HCT116 (cell line): ENCODE data around the gene IQGAP3. TPM values are rescaled to one million over a fixed set of nuclear protein-coding genes. Genes with fewer than 3 reads are reported as not detected.

Experiments
- ATAC-seq: fragments of 200-7000 bp; cut with Tn5 transposase; 2 replicates; pipeline ENCODE4 v1.9.1; 2020; ENCODE audit warnings: mild to moderate bottlenecking, moderate library complexity
- BruUV-seq: library from RNA; stranded (reverse); fragments of 400-500 nt; replicated peaks from 2 replicates; lab custom pipeline; 2021; lab: Mats Ljungman, UMichigan
- CTCF ChIA-PET: fragments of 300-600 bp; sonication (Branson Sonifier 250); formaldehyde crosslinking; loops from one replicate; lab custom pipeline; 2021; ENCODE audit warnings: antibody characterized with exemption; lab: Charles Lee
- POLR2A ChIA-PET: fragments of 300-600, 350-600 bp; sonication (Branson Sonifier 250); formaldehyde crosslinking; loops from one replicate; lab custom pipeline; 2021; ENCODE audit warnings: antibody characterized with exemption; lab: Charles Lee
- RAD21 ChIA-PET, 2 experiments: fragments of 300-600 bp; sonication (Branson Sonifier 250); formaldehyde crosslinking; loops; one replicate each; lab custom pipeline; 2023; ENCODE audit warnings: low total read pairs in 2 of 2; ENCODE audit not compliant: uncharacterized antibody in 2 of 2, unreplicated experiment in 2 of 2, low non-redundant PET in 1 of 2; lab: Charles Lee
- DNase-seq: peaks from one replicate; pipeline ENCODE4 v3.0.0-alpha.2; 2010; ENCODE audit warnings: low read depth, low spot score
- H2AFZ ChIP-seq: fragments of 200-600 bp; shearing (Covaris generic), sonication (generic); 2 replicates; pipeline ENCODE4 v1.6.1; 2017; ENCODE audit warnings: low read depth, mixed run types, mixed read lengths, antibody characterized with exemption, low read length; ENCODE audit not compliant: poor library complexity, severe bottlenecking
- H3K27ac ChIP-seq: 2 replicates; pipeline ENCODE4 v1.5.1; 2012; ENCODE audit warnings: low read depth, low read length
- H3K27me3 ChIP-seq: fragments of 200-600 bp; sonication (generic); 2 replicates; pipeline ENCODE4 v1.6.1; 2016; ENCODE audit warnings: mixed run types, low read length, mixed read lengths; ENCODE audit not compliant: insufficient read depth
- H3K36me3 ChIP-seq, 2 experiments: fragments of 200-500 bp in 1 of 2; fragments of 200-600 bp in 1 of 2; sonication (Bioruptor generic) in 1 of 2; sonication (generic) in 1 of 2; 2 replicates each; pipeline versions ENCODE4 v1.5.1 to v1.6.1; 2014 to 2016; ENCODE audit warnings: low read length in 2 of 2, inconsistent platforms in 1 of 2, mixed read lengths in 1 of 2, mixed run types in 1 of 2; ENCODE audit not compliant: insufficient read depth in 2 of 2, control insufficient read depth in 1 of 2
- H3K4me1 ChIP-seq, 2 experiments: fragments of 200-600 bp in 1 of 2; sonication (generic) in 1 of 2; 2 replicates each; pipeline versions ENCODE4 v1.5.1 to v1.6.1; 2012 to 2017; ENCODE audit warnings: low read length in 2 of 2, inconsistent platforms in 1 of 2, mild to moderate bottlenecking in 1 of 2, mixed read lengths in 1 of 2, mixed run types in 1 of 2, moderate library complexity in 1 of 2; ENCODE audit not compliant: insufficient read depth in 2 of 2, control insufficient read depth in 1 of 2
- H3K4me2 ChIP-seq: fragments of 200-600 bp; sonication (generic); 2 replicates; pipeline ENCODE4 v1.6.1; 2017; ENCODE audit warnings: mixed run types, low read length, mixed read lengths
- H3K4me3 ChIP-seq, 2 experiments: fragments of 200-600 bp in 1 of 2; sonication (generic) in 1 of 2; replicated peaks in 1 of 2; 2 replicates each; pipeline ENCODE4 v1.5.1; 2011 to 2016; ENCODE audit warnings: low read length in 2 of 2, control low read depth in 1 of 2, low read depth in 1 of 2, mild to moderate bottlenecking in 1 of 2, mixed read lengths in 1 of 2, mixed run types in 1 of 2
- H3K79me2 ChIP-seq: fragments of 200-600 bp; sonication (generic); 2 replicates; pipeline ENCODE4 v1.6.1; 2017; ENCODE audit warnings: mild to moderate bottlenecking, mixed run types, low read length, moderate library complexity, mixed read lengths; ENCODE audit not compliant: insufficient read depth
- H3K9ac ChIP-seq: fragments of 200-600 bp; sonication (generic); 2 replicates; pipeline ENCODE4 v1.6.1; 2016; ENCODE audit warnings: low read length, mixed read lengths
- H3K9me2 ChIP-seq: fragments of 200-600 bp; sonication (generic), shearing (Covaris generic); 2 replicates; pipeline ENCODE4 v1.6.1; 2017; ENCODE audit warnings: mixed run types, mild to moderate bottlenecking, moderate library complexity; ENCODE audit not compliant: insufficient read depth
- H3K9me3 ChIP-seq, 2 experiments: fragments of 200-500 bp in 1 of 2; fragments of 200-600 bp in 1 of 2; sonication (Bioruptor generic) in 1 of 2; sonication (generic) in 1 of 2; 2 replicates each; pipeline ENCODE4 v1.6.1; 2014 to 2017; ENCODE audit warnings: low read length in 2 of 2, mixed read lengths in 2 of 2, inconsistent platforms in 1 of 2, low read depth in 1 of 2, mild to moderate bottlenecking in 1 of 2, mixed run types in 1 of 2, moderate library complexity in 1 of 2; ENCODE audit not compliant: control insufficient read depth in 1 of 2, insufficient read depth in 1 of 2
- H4K20me1 ChIP-seq: fragments of 200-600 bp; sonication (generic), shearing (Covaris generic); 2 replicates; pipeline ENCODE4 v1.6.1; 2017; ENCODE audit warnings: mixed run types, mild to moderate bottlenecking, moderate library complexity; ENCODE audit not compliant: insufficient read depth
- ATF3 ChIP-seq: IDR thresholded peaks from 2 replicates; pipeline ENCODE4 v1.6.1; 2012
- CBX3 ChIP-seq: IDR thresholded peaks from 2 replicates; pipeline ENCODE4 v1.6.1; 2012; ENCODE audit warnings: low read depth
- CEBPB ChIP-seq: IDR thresholded peaks from 2 replicates; pipeline ENCODE4 v1.6.1; 2012; ENCODE audit warnings: low read depth
- CTCF ChIP-seq, 3 experiments: fragments of 200-600 bp in 1 of 3; sonication (generic) in 1 of 3; IDR thresholded peaks in 2 of 3; conservative IDR thresholded peaks in 1 of 3; 2 replicates each; pipeline ENCODE4 v1.5.1; 2012 to 2017; ENCODE audit warnings: low read depth in 2 of 3, low read length in 2 of 3, antibody characterized with exemption in 1 of 3, borderline replicate concordance in 1 of 3, control low read depth in 1 of 3, mild to moderate bottlenecking in 1 of 3, mixed read lengths in 1 of 3, mixed run types in 1 of 3, moderate library complexity in 1 of 3; ENCODE audit not compliant: insufficient read depth in 1 of 3
- ELF1 ChIP-seq: IDR thresholded peaks from 2 replicates; pipeline ENCODE4 v1.6.1; 2012; ENCODE audit warnings: low read depth, borderline replicate concordance
- EZH2 ChIP-seq: fragments of 200-600 bp; sonication (generic); IDR thresholded peaks from 2 replicates; pipeline ENCODE4 v1.6.1; 2017; ENCODE audit warnings: antibody characterized with exemption, mixed run types
- FOSL1 ChIP-seq: IDR thresholded peaks from 2 replicates; pipeline ENCODE4 v1.6.1; 2012; ENCODE audit warnings: low read depth
- JUND ChIP-seq: IDR thresholded peaks from 2 replicates; pipeline ENCODE4 v1.6.1; 2012
- MAX ChIP-seq: IDR thresholded peaks from 2 replicates; pipeline ENCODE4 v1.6.1; 2012
- POLR2AphosphoS5 ChIP-seq: IDR thresholded peaks from 2 replicates; pipeline ENCODE4 v1.6.1; 2011; ENCODE audit warnings: mild to moderate bottlenecking, low read depth, low read length, moderate library complexity
- SIN3A ChIP-seq: IDR thresholded peaks from 2 replicates; pipeline ENCODE4 v1.6.1; 2012; ENCODE audit warnings: low read depth
- SP1 ChIP-seq: IDR thresholded peaks from 2 replicates; pipeline ENCODE4 v1.6.1; 2012; ENCODE audit warnings: low read depth
- SRF ChIP-seq: IDR thresholded peaks from 2 replicates; pipeline ENCODE4 v1.6.1; 2012; ENCODE audit warnings: low read depth
- ZBTB33 ChIP-seq: IDR thresholded peaks from 2 replicates; pipeline ENCODE4 v1.6.1; 2011; ENCODE audit warnings: mild to moderate bottlenecking, low read length, moderate library complexity; ENCODE audit not compliant: insufficient replicate concordance; ENCODE audit errors: extremely low read depth
- ZNF274 ChIP-seq: fragments of 200-500 bp; sonication (Bioruptor generic); IDR thresholded peaks from 2 replicates; pipeline ENCODE4 v1.6.1; 2014; ENCODE audit warnings: mild to moderate bottlenecking, low read depth, low read length, inconsistent platforms
- intact Hi-C: fragments of 100-400 bp; cut with micrococcal nuclease; formaldehyde crosslinking; loops from 2 replicates; pipeline ENCODE4 v1.10.0; 2022
- total RNA-seq: library from RNA; stranded (reverse); gene quantifications from one replicate; pipeline ENCODE4 v1.2.1, GENCODE V29; 2021; ENCODE audit not compliant: unreplicated experiment

The IQGAP3 gene
- total RNA-seq, 1 experiment from 2014 or later = 38.8 TPM

GRCh38 chr1:156479093-156480015 is 93.0 kb downstream of the IQGAP3 start:
- H3K27ac ChIP-seq = no peak overlapping the region
- intact Hi-C loops = no loop called here
- ChIA-PET CTCF (no interaction called here), POLR2A (no interaction called here)
- no peak for DNase-seq
- peaks cover 6% of the 10 kb centered on the region; the same call in 1 of the 2 replicates for H3K79me2 ChIP-seq
- no TSS peak for BruUV-seq
- no peaks in the 10 kb centered on the region for H3K27me3 ChIP-seq
- H3K36me3 ChIP-seq = peaks cover 45 to 68% of the 10 kb centered on the region in 2 experiments
- TF ChIP-seq JUND = no peak
- no peak for TF ChIP-seq ELF1
- TF ChIP-seq SP1 = no peak
- TF ChIP-seq, all 23 proteins: peak for 0
- no peak for ATAC-seq
- no peak overlapping the region for H3K4me3 ChIP-seq
- no peaks in the 10 kb centered on the region for H3K9me3 ChIP-seq
- no peak overlapping the region for H3K9ac ChIP-seq
- H2AFZ ChIP-seq = no peak overlapping the region
- peaks cover 0 to 11% of the 10 kb centered on the region in 2 experiments; a peak in 2 of 4 replicates for H3K4me1 ChIP-seq
- no peaks in the 10 kb centered on the region for H3K9me2 ChIP-seq
- RAD21 ChIA-PET = interaction anchor here in 1 of 2 experiments (0.5 kb wide), 1 partner anchor 11 kb away, joined by 4 read pairs; no protein-coding TSS in a partner anchor
- no peak overlapping the region for H3K4me2 ChIP-seq
- 0 out of 2 replicates have a peak, but pooled peaks cover 2% of the 10 kb centered on the region for H4K20me1 ChIP-seq

- Histone ChIP-seq H3K79me2 (no peaks in the 10 kb centered on the region), H3K9ac (no peak overlapping the region), H4K20me1 (0 out of 2 replicates have a peak, but pooled peaks cover 2% of the 10 kb centered on the region), H3K36me3 (peaks cover 47 to 79% of the 10 kb centered on the region in 2 experiments), H3K9me3 (no peaks in the 10 kb centered on the region), H3K9me2 (no peaks in the 10 kb centered on the region), H3K27ac (no peak overlapping the region), H3K4me2 (no peak overlapping the region), H3K27me3 (no peaks in the 10 kb centered on the region), H3K4me3 (no peak overlapping the region), H3K4me1 (peaks cover 0 to 11% of the 10 kb centered on the region in 2 experiments; a peak in 2 of 4 replicates), H2AFZ (no peak overlapping the region)
- ChIA-PET RAD21 (no interaction called here), POLR2A (no interaction called here), CTCF (no interaction called here)
- no TSS peak for BruUV-seq
- ATAC-seq = no peak
- intact Hi-C loops = no loop called here
- DNase-seq = no peak
- TF ChIP-seq SIN3A (no peak), EZH2 (no peak), ZBTB33 (no peak), ZNF274 (no peak), CBX3 (no peak), CTCF (IDR thresholded peaks at IDR 0.05 in 2 of 3, conservative IDR thresholded peaks at IDR 0.05 in 1 of 3; ENCODE audit: borderline replicate concordance in 1 of 3, insufficient read depth in 1 of 3, low read depth in 2 of 3, low read length in 2 of 3) (no peak), SP1 (no peak), MAX (no peak), SRF (no peak), ELF1 (no peak), ATF3 (no peak), FOSL1 (no peak), POLR2AphosphoS5 (no peak), CEBPB (no peak)
Measured at GRCh38 chr1:156478250-156478627, 94.1 kb downstream of the IQGAP3 start.
